HepG2 (cell line): ENCODE results near the gene SLC43A1. TPM values are rescaled to one million over a fixed set of nuclear protein-coding genes. Genes with fewer than 3 reads are reported as not detected.

Experiments
- FOXA1 ChIP-seq, 2 experiments: fragments of 450-650 bp in 1 of 2; sonication (generic) in 1 of 2; formaldehyde crosslinking in 1 of 2; IDR thresholded peaks; 2 replicates each; pipeline versions ENCODE4 v1.4.0 to v1.6.1; 2016 to 2020; ENCODE audit warnings: missing genetic modification reagents in 1 of 2
- HOXA5 ChIP-seq: sonication (generic); formaldehyde crosslinking; IDR thresholded peaks from 2 replicates; pipeline ENCODE4 v1.4.0; 2020; ENCODE audit warnings: missing genetic modification reagents
- IRF1 ChIP-seq: sonication (generic); formaldehyde crosslinking; IDR thresholded peaks from 2 replicates; pipeline ENCODE4 v1.4.0; 2020; ENCODE audit warnings: low read depth, mild to moderate bottlenecking, missing genetic modification reagents
- KDM3A ChIP-seq: IDR thresholded peaks from 2 replicates; pipeline ENCODE4 v1.6.1; 2018; ENCODE audit warnings: low read depth, missing compliant biosample characterization
- MYC ChIP-seq: sonication (generic); formaldehyde crosslinking; IDR thresholded peaks from 2 replicates; pipeline ENCODE4 v1.9.0; 2021; ENCODE audit warnings: missing genetic modification reagents, borderline replicate concordance
- NFAT5 ChIP-seq: sonication (generic); formaldehyde crosslinking; IDR thresholded peaks from 2 replicates; pipeline ENCODE4 v1.4.0; 2020; ENCODE audit warnings: missing genetic modification reagents
- NR2F1 ChIP-seq, 2 experiments: fragments of 450-650 bp in 1 of 2; formaldehyde crosslinking in 1 of 2; IDR thresholded peaks; 2 replicates each; pipeline versions ENCODE4 v1.5.0 to v1.6.1; 2016 to 2020; ENCODE audit warnings: mild to moderate bottlenecking in 1 of 2, missing compliant biosample characterization in 1 of 2, missing genetic modification reagents in 1 of 2, moderate library complexity in 1 of 2
- POLR2A ChIP-seq, 2 experiments: IDR thresholded peaks; 2 replicates each; pipeline ENCODE4 v1.6.1; 2011; ENCODE audit warnings: low read depth in 2 of 2, low read length in 2 of 2, mild to moderate bottlenecking in 1 of 2, moderate library complexity in 1 of 2; ENCODE audit not compliant: insufficient read depth in 1 of 2
- RBM22 ChIP-seq: fragments of 200-400 bp; formaldehyde crosslinking; optimal IDR thresholded peaks from 2 replicates; pipeline ENCODE3; 2017; ENCODE audit warnings: mild to moderate bottlenecking, low read length, moderate library complexity
- REPIN1 ChIP-seq: sonication (generic); formaldehyde crosslinking; IDR thresholded peaks from 2 replicates; pipeline ENCODE4 v1.8.0; 2022; ENCODE audit warnings: missing genetic modification reagents, low read depth, mild to moderate bottlenecking, borderline replicate concordance
- SAP130 ChIP-seq: IDR thresholded peaks from 2 replicates; pipeline ENCODE4 v1.6.1; 2016; ENCODE audit warnings: low read depth
- SOX5 ChIP-seq: IDR thresholded peaks from 2 replicates; pipeline ENCODE4 v1.6.1; 2016; ENCODE audit warnings: borderline replicate concordance
- TERF1 ChIP-seq: sonication (generic); formaldehyde crosslinking; IDR thresholded peaks from 2 replicates; pipeline ENCODE4 v1.8.0; 2022; ENCODE audit warnings: mild to moderate bottlenecking, missing genetic modification reagents, moderate library complexity
- ZGPAT ChIP-seq: IDR thresholded peaks from 2 replicates; pipeline ENCODE4 v1.6.1; 2016; ENCODE audit warnings: mild to moderate bottlenecking
- ZMYM2 ChIP-seq: sonication (generic); formaldehyde crosslinking; IDR thresholded peaks from 2 replicates; pipeline ENCODE4 v1.8.0; 2022; ENCODE audit warnings: mild to moderate bottlenecking, missing genetic modification reagents
- ZNF160 ChIP-seq: sonication (generic); formaldehyde crosslinking; IDR thresholded peaks from 2 replicates; pipeline ENCODE4 v1.8.0; 2022; ENCODE audit warnings: mild to moderate bottlenecking, inconsistent platforms, missing genetic modification reagents
- ZNF382 ChIP-seq: sonication (generic); formaldehyde crosslinking; IDR thresholded peaks from 2 replicates; pipeline ENCODE4 v1.5.0; 2020; ENCODE audit warnings: missing genetic modification reagents, mild to moderate bottlenecking, borderline replicate concordance
- ZNF414 ChIP-seq: sonication (generic); formaldehyde crosslinking; IDR thresholded peaks from 2 replicates; pipeline ENCODE4 v1.5.0; 2020; ENCODE audit warnings: missing genetic modification reagents
- ZNF569 ChIP-seq: sonication (generic); formaldehyde crosslinking; IDR thresholded peaks from 2 replicates; pipeline ENCODE4 v1.5.0; 2020; ENCODE audit warnings: mild to moderate bottlenecking, missing genetic modification reagents, moderate library complexity, borderline replicate concordance
- ZNF781 ChIP-seq: sonication (generic); formaldehyde crosslinking; IDR thresholded peaks from 2 replicates; pipeline ENCODE4 v1.5.1; 2020; ENCODE audit warnings: borderline replicate concordance, mild to moderate bottlenecking, missing genetic modification reagents; ENCODE audit errors: not compliant biosample characterization
- ZNF891 ChIP-seq: sonication (generic); formaldehyde crosslinking; IDR thresholded peaks from 2 replicates; pipeline ENCODE4 v1.5.0; 2020; ENCODE audit warnings: mild to moderate bottlenecking, missing genetic modification reagents
- polyA plus RNA-seq, 8 experiments: library from polyadenylated mRNA; depleted of rRNA in 3 of 8; stranded (reverse) in 7 of 8; unstranded in 1 of 8; fragments of >200 nt; fragmentation: Illumina TruSeq in 4 of 8; extraction: Trizol in 4 of 8; gene quantifications; 2 replicates each; pipeline versions ENCODE4 v1.2.1 to v1.2.3, GENCODE V29; 2011 to 2016; ENCODE audit warnings: low read depth in 4 of 8, missing spikeins in 1 of 8, mixed read lengths in 1 of 8; ENCODE audit not compliant: insufficient read depth in 1 of 8
- total RNA-seq, 5 experiments: library from RNA; depleted of rRNA; stranded (reverse); fragments of >200 nt; fragmentation: Illumina TruSeq; extraction: Trizol; gene quantifications; 2 replicates each; pipeline ENCODE4 v1.2.3, GENCODE V29; 2016; ENCODE audit warnings: low read depth in 1 of 5

Gene SLC43A1
- total and polyA plus RNA-seq, 2 of the 13 experiments (the other 11 are each of a cell fraction or from before 2014, with no cell fraction given), result 72.3 to 87.6 TPM

GRCh38 chr11:57527056-57527631, 11.6 kb upstream of the SLC43A1 start (continued):
- TF ChIP-seq ZGPAT (CRISPR knock-in tag) (peak; percentile 53; the same call in 1 of the 2 replicates), POLR2A (IDR thresholded peaks at IDR 0.05; ENCODE audit: insufficient read depth in 1 of 2, low read depth in 2 of 2, low read length in 2 of 2) (0 out of 4 replicates have a peak, but pooled peaks of 1 of the 2 experiments have one; percentile 4), MYC (no peak), SOX5 (CRISPR knock-in tag) (peak; percentile 37; the same call in 1 of the 2 replicates), TERF1 (CRISPR knock-in tag) (no peak), ZNF414 (CRISPR knock-in tag) (no peak), NR2F1 (CRISPR knock-in tag; IDR thresholded peaks at IDR 0.05) (no peak), ZNF891 (no peak), ZNF569 (no peak), FOXA1 (IDR thresholded peaks at IDR 0.05) (no peak), FOXA1 (CRISPR knock-in tag; IDR thresholded peaks at IDR 0.05) (no peak), NFAT5 (CRISPR knock-in tag) (no peak), ZNF382 (no peak), SAP130 (CRISPR knock-in tag) (peak; percentile 34; the same call in 1 of the 2 replicates), ZMYM2 (no peak), IRF1 (no peak), HOXA5 (peak; percentile 86), REPIN1 (CRISPR knock-in tag) (peak; percentile 28; the same call in 1 of the 2 replicates), ZNF160 (no peak), RBM22 (no peak), ZNF781 (CRISPR knock-in tag) (peak; percentile 30), KDM3A (0 out of 2 replicates have a peak, but pooled peaks have one; percentile 66)
